GM12878 (cell line): ENCODE results near the gene OSM. TPM values are rescaled to one million over a fixed set of nuclear protein-coding genes. Genes with fewer than 3 reads are reported as not detected.

Source experiments
- ATAC-seq: fragments of 200-7000 bp; cut with Tn5 transposase; 3 replicates; pipeline ENCODE4 v1.9.1; 2020; ENCODE audit warnings: mild to moderate bottlenecking, moderate library complexity
- BruUV-seq: library from RNA; stranded (reverse); fragments of 400-500 nt; replicated peaks from 2 replicates; lab custom pipeline; 2021; lab: Mats Ljungman, UMichigan
- CTCF ChIA-PET: fragments of 300-600 bp; sonication (Branson Sonifier 250); formaldehyde crosslinking; extraction: SDS; loops from one replicate; lab custom pipeline; 2021; ENCODE audit warnings: inconsistent platforms; lab: Yijun Ruan, JAX
- POLR2A ChIA-PET: fragments of 350-600 bp; formaldehyde crosslinking; extraction: SDS; loops from one replicate; lab custom pipeline; 2021; ENCODE audit warnings: inconsistent platforms; lab: Charles Lee
- RAD21 ChIA-PET: fragments of 300-600 bp; sonication (Branson Sonifier 250); formaldehyde crosslinking; loops from one replicate; lab custom pipeline; 2023; ENCODE audit warnings: antibody characterized with exemption; ENCODE audit not compliant: unreplicated experiment; lab: Charles Lee
- SMC1A ChIA-PET: fragments of 300-600 bp; sonication (Branson Sonifier 250); formaldehyde crosslinking; loops from one replicate; lab custom pipeline; 2023; ENCODE audit not compliant: unreplicated experiment, uncharacterized antibody; lab: Charles Lee
- DNase-seq: peaks from one replicate; pipeline ENCODE4 v3.0.0-alpha.2; 2011; ENCODE audit warnings: low read depth, low spot score
- FAIRE-seq: peaks from 3 replicates; lab custom pipeline; 2011; peaks lifted over from hg19 to GRCh38; lab: Jason Lieb, UNC
- H2AFZ ChIP-seq: 2 replicates; pipeline ENCODE4 v1.6.0; 2011; ENCODE audit warnings: low read depth, low read length, control low read depth; ENCODE audit not compliant: control insufficient read depth
- H3K27ac ChIP-seq: 2 replicates; pipeline ENCODE4 v1.5.1; 2011; ENCODE audit warnings: control low read depth; ENCODE audit not compliant: control insufficient read depth, insufficient read depth
- H3K27me3 ChIP-seq, 2 experiments: replicated peaks in 1 of 2; 2 replicates each; pipeline versions ENCODE4 v1.6.0 to v1.6.1; 2011; ENCODE audit warnings: low read length in 1 of 2; ENCODE audit not compliant: control insufficient read depth in 2 of 2, insufficient read depth in 2 of 2
- H3K36me3 ChIP-seq, 2 experiments: 2 replicates each; pipeline ENCODE4 v1.5.1; 2011; ENCODE audit warnings: low read length in 1 of 2; ENCODE audit not compliant: control insufficient read depth in 2 of 2, insufficient read depth in 2 of 2
- H3K4me1 ChIP-seq: 2 replicates; pipeline ENCODE4 v1.6.1; 2011; ENCODE audit warnings: mild to moderate bottlenecking, low read length, moderate library complexity, mixed read lengths; ENCODE audit not compliant: control insufficient read depth, insufficient read depth
- H3K4me2 ChIP-seq: 2 replicates; pipeline ENCODE4 v1.6.0; 2011; ENCODE audit warnings: control low read depth; ENCODE audit not compliant: control insufficient read depth, insufficient read depth
- H3K4me3 ChIP-seq: fragments of 200-600 bp; sonication (generic); 2 replicates; pipeline ENCODE4 v1.5.1; 2016
- H3K79me2 ChIP-seq: 2 replicates; pipeline ENCODE4 v1.6.0; 2011; ENCODE audit warnings: low read length; ENCODE audit not compliant: control insufficient read depth, insufficient read depth
- H3K9ac ChIP-seq: 2 replicates; pipeline ENCODE4 v1.8.0; 2011; ENCODE audit warnings: low read length, control low read depth, mixed read lengths; ENCODE audit not compliant: control insufficient read depth, insufficient read depth
- H3K9me3 ChIP-seq: replicated peaks from 3 replicates; pipeline ENCODE4 v1.5.1; 2011; ENCODE audit warnings: mild to moderate bottlenecking, low read length; ENCODE audit not compliant: control insufficient read depth, insufficient read depth
- H4K20me1 ChIP-seq: 2 replicates; pipeline ENCODE4 v1.6.0; 2011; ENCODE audit not compliant: control insufficient read depth, insufficient read depth
- DPF2 ChIP-seq: fragments of 450-650 bp; IDR thresholded peaks from 2 replicates; pipeline ENCODE4 v1.6.1; 2017; ENCODE audit warnings: mild to moderate bottlenecking
- GATAD2B ChIP-seq: fragments of 450-650 bp; conservative IDR thresholded peaks from 2 replicates; pipeline ENCODE4 v1.6.1; 2017; ENCODE audit warnings: low read depth, mild to moderate bottlenecking, moderate library complexity
- IRF3 ChIP-seq: fragments of 450-650 bp; IDR thresholded peaks from 2 replicates; pipeline ENCODE4 v1.6.1; 2014; ENCODE audit warnings: mild to moderate bottlenecking
- MTA3 ChIP-seq: IDR thresholded peaks from 2 replicates; pipeline ENCODE4 v1.6.1; 2012; ENCODE audit warnings: low read length, inconsistent platforms, borderline replicate concordance
- PML ChIP-seq: IDR thresholded peaks from 2 replicates; pipeline ENCODE4 v1.6.1; 2012; ENCODE audit warnings: low read length, inconsistent platforms
- PRDM15 ChIP-seq: fragments of 450-650 bp; formaldehyde crosslinking; IDR thresholded peaks from 2 replicates; pipeline ENCODE4 v1.4.0; 2020; ENCODE audit warnings: mild to moderate bottlenecking, moderate library complexity
- RCOR1 ChIP-seq: conservative IDR thresholded peaks from 2 replicates; pipeline ENCODE4 v1.6.1; 2012; ENCODE audit warnings: low read depth, low read length, improper control_type of control experiment
- WGBS: methylation state at CpG from one replicate; pipeline ENCODE4 v1.1.6; 2016; ENCODE audit warnings: low lambda C conversion rate; ENCODE audit not compliant: insufficient replicate concordance, insufficient coverage; ENCODE audit errors: missing lambda C conversion rate; 5-methylcytosine and 5-hydroxymethylcytosine counted together
- in situ Hi-C: fragments of 300-500 bp; cut with MboI; formaldehyde crosslinking; loops from 9 replicates; pipeline ENCODE4 v1.14.3; 2018; ENCODE audit warnings: mixed read lengths
- intact Hi-C: fragments of 100-400 bp; cut with micrococcal nuclease; formaldehyde crosslinking; loops from one replicate; pipeline ENCODE4 v1.14.2; 2022; ENCODE audit not compliant: unreplicated experiment
- polyA plus RNA-seq, 11 experiments: library from polyadenylated mRNA; depleted of rRNA in 4 of 11; unstranded in 6 of 11; stranded (reverse) in 5 of 11; fragments of >200 nt; fragmentation: Nextera tagmentation in 4 of 11; fragmentation: Illumina TruSeq in 1 of 11; extraction: Ambion mirVana in 4 of 11; extraction: Trizol in 1 of 11; gene quantifications; 1 replicate in 1 of 11; 2 replicates in 10 of 11; pipeline versions ENCODE4 v1.2.1 to v1.2.3, GENCODE V29; 2011 to 2016; ENCODE audit warnings: inconsistent platforms in 2 of 11, missing spikeins in 2 of 11, low read depth in 1 of 11
- total RNA-seq, 4 experiments: library from RNA; depleted of rRNA in 3 of 4; stranded (reverse); fragments of >200 nt in 3 of 4; fragmentation: Illumina TruSeq in 1 of 4; extraction: Trizol in 1 of 4; gene quantifications; 2 replicates each; pipeline versions ENCODE4 v1.2.1 to v1.2.3, GENCODE V29; 2013 to 2021
- TF ChIP-seq, protein P1 (sequence below): IDR thresholded peaks from 2 replicates; pipeline ENCODE4 v1.6.1; 2012; ENCODE audit warnings: low read depth, low read length, improper control_type of control experiment
- TF ChIP-seq, protein P2 (sequence below): fragments of 450-650 bp; IDR thresholded peaks from 2 replicates; pipeline ENCODE4 v1.6.1; 2017; ENCODE audit warnings: mild to moderate bottlenecking, low read depth, inconsistent platforms; ENCODE audit not compliant: poor library complexity, severe bottlenecking

OSM gene
- total and polyA plus RNA-seq, 10 of the 15 experiments (the other 5 are each of a cell fraction or from before 2014, with no cell fraction given) = 0.06 to 1.4 (median 0.59) TPM

DNA sequence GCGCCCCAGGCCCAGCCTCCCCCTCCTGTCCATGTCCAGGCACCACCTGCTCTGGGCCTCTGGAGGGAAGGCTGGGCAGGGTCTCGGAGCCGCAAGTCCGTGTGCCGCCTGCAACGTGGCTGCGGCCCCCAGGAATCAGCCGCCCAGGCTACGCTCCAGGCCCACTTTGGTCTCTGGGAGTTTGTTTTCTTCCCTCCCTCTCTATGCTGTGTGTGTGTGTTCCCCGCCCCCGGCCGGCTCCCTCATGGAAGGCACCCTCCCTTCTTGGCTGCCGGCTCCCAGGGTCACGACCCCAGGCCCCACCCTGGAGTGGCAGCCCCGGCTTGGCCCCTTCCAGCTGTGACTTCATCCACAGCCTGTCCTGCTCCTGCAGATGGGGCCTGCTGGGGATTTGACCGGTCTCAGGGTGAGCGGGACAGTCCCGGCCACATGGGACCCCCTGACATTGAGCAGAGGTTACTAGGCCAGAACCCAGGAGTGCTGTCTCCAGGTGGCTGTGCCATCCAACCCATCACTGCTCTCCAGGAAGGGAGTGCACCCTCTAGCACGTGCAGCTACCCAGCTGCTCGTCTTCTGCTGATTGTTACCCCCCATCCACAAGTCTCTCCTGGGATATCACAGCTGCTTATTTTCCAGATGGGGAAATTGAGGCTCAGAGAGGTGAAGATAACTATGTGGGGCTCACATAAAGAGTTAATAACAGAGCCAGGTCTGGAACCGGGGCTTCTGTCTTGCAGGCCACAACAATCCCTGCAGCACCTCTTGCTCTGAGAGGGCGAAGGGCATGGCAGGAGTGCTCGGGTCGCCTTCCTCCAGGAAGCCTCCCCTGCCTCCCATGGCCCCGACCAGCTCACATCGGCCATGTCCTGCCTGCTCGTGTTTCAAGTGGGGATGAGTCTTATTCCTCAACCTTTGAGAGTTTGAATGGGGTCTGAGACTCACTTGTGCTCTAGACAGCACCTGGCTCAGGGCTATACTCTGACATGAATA, 17.3 kb downstream of the OSM start:
- ChIA-PET RAD21 (no interaction called here), CTCF (no interaction called here), POLR2A (no interaction called here), SMC1A (interaction anchor here (0.6 to 0.9 kb wide), 2 partner anchors 60 to 602 kb away, joined by 3 read pairs; no protein-coding TSS in a partner anchor)
- Histone ChIP-seq H2AFZ (no peak overlapping the region), H3K9ac (no peak overlapping the region), H3K27me3 (peaks cover 3 to 4% of the 10 kb centered on the region in 2 experiments; a peak in 2 of 4 replicates), H3K4me1 (peaks cover 10% of the 10 kb centered on the region), H4K20me1 (no peaks in the 10 kb centered on the region), H3K4me3 (no peak overlapping the region), H3K9me3 (no peaks in the 10 kb centered on the region), H3K27ac (no peak overlapping the region), H3K79me2 (no peaks in the 10 kb centered on the region), H3K36me3 (no peaks in the 10 kb centered on the region), H3K4me2 (no peak overlapping the region)
- no peak for FAIRE-seq
- 56% methylated on average over 24 of the region's 27 CpGs for WGBS
- no peak for DNase-seq
- no peak for ATAC-seq
- no TSS peak for BruUV-seq
- in situ Hi-C loops = no loop called here
- intact Hi-C loops = no loop called here
- TF ChIP-seq DPF2 (no peak), MTA3 (no peak), IRF3 (no peak), GATAD2B (no peak), PML (no peak), RCOR1 (no peak), PRDM15 (CRISPR knock-in tag) (no peak)
- TF ChIP-seq, protein P1, sequence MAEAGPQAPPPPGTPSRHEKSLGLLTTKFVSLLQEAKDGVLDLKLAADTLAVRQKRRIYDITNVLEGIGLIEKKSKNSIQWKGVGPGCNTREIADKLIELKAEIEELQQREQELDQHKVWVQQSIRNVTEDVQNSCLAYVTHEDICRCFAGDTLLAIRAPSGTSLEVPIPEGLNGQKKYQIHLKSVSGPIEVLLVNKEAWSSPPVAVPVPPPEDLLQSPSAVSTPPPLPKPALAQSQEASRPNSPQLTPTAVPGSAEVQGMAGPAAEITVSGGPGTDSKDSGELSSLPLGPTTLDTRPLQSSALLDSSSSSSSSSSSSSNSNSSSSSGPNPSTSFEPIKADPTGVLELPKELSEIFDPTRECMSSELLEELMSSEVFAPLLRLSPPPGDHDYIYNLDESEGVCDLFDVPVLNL = no peak
- TF ChIP-seq, protein P2, sequence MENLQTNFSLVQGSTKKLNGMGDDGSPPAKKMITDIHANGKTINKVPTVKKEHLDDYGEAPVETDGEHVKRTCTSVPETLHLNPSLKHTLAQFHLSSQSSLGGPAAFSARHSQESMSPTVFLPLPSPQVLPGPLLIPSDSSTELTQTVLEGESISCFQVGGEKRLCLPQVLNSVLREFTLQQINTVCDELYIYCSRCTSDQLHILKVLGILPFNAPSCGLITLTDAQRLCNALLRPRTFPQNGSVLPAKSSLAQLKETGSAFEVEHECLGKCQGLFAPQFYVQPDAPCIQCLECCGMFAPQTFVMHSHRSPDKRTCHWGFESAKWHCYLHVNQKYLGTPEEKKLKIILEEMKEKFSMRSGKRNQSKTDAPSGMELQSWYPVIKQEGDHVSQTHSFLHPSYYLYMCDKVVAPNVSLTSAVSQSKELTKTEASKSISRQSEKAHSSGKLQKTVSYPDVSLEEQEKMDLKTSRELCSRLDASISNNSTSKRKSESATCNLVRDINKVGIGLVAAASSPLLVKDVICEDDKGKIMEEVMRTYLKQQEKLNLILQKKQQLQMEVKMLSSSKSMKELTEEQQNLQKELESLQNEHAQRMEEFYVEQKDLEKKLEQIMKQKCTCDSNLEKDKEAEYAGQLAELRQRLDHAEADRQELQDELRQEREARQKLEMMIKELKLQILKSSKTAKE = no peak
